Measurements from ENCODE around the gene AGAP2. TPM values are rescaled to one million over a fixed set of nuclear protein-coding genes. Genes with fewer than 3 reads are reported as not detected.

The AGAP2 gene
- polyA plus RNA-seq, 3 donors = 0.20 to 3.4 (median 0.65) TPM

DNA sequence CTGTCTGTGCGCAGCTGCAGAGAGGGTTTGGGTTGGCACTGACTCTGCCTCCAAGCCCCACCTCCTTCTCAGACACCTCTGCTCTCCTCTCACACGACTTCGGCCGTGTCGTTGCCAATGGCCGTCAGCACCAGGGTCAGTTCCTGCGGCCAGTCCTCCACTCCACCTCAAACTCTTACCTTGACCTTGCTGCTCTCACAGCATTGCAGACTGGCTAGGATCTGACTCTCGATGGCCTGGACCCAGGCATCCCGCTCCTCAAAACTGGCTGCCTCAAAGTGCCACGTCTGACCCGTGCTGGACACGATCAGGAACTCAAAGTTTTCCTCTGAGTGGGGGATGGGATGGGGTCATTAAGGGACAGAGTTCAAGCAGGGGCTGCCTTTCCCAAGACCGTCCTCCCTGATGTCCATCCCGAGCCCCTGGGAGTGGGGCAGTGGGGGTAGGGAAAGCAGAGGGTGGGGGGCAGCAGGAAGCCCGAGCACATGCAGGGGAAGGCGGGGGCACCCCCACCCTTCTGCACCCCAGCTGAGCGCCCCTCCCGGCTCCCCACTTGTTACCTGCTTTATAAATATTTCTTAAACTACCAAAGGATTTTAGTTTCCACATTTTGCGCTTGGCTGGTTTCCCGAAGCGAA lies 10.7 kb downstream of the AGAP2 start:
- H3K4me3 Mint-ChIP-seq = no peak overlapping the region
- Histone ChIP-seq H4K20me1 (ENCODE audit: insufficient read depth, low read length) (no peaks in the 10 kb centered on the region), H3K27ac (ENCODE audit: low read depth in 1 of 2, low read length in 2 of 2) (no peak overlapping the region), H3K4me1 (ENCODE audit: control insufficient read depth in 1 of 2, insufficient read depth in 2 of 2, low read length in 2 of 2) (no peaks in the 10 kb centered on the region), H3K4me2 (replicated peaks; ENCODE audit: extremely low read depth, low read length, poor library complexity, severe bottlenecking) (no peak overlapping the region), H3K79me2 (ENCODE audit: insufficient read depth, low read length) (no peaks in the 10 kb centered on the region), H3K27me3 (ENCODE audit: control insufficient read depth in 2 of 2, insufficient read depth in 2 of 2, low read length in 2 of 2) (no peaks in the 10 kb centered on the region), H3K4me3 (replicated peaks in 1 of 3; ENCODE audit: low read depth in 2 of 3, low read length in 3 of 3) (no peak overlapping the region), H3K36me3 (replicated peaks in 1 of 2; ENCODE audit: control insufficient read depth in 1 of 2, insufficient read depth in 2 of 2, low read length in 2 of 2) (peaks cover 54 to 62% of the 10 kb centered on the region in 2 donors), H3K9me3 (replicated peaks in 1 of 2; ENCODE audit: control insufficient read depth in 1 of 2, insufficient read depth in 1 of 2, low read length in 2 of 2) (peaks cover 0 to 14% of the 10 kb centered on the region in 2 donors), H3K9ac (ENCODE audit: insufficient read depth, low read length, poor library complexity, severe bottlenecking) (no peak overlapping the region), H2AFZ (ENCODE audit: insufficient read depth, low read depth, low read length, poor library complexity, severe bottlenecking) (no peak overlapping the region)
- intact Hi-C loops (cut with micrococcal nuclease) = no loop called here
- H3K36me3 Mint-ChIP-seq = peaks cover 48 to 63% of the 10 kb centered on the region in 2 donors
- H3K27ac Mint-ChIP-seq = peak overlapping the region in 3 of 7 donors; percentile 2 to 73 (median 3)
- peaks cover 3% of the 10 kb centered on the region for H3K4me1 Mint-ChIP-seq
- peaks cover 0 to 2% (median 1%) of the 10 kb centered on the region in 3 donors for H3K27me3 Mint-ChIP-seq (ENCODE audit: low read depth in 3 of 3)
- H3K9me3 Mint-ChIP-seq = peaks cover 0 to 15% (median 12%) of the 10 kb centered on the region in 7 donors
- WGBS (ENCODE audit: insufficient coverage) = 97% methylated on average over 14 of the region's 21 CpGs
- no peak for DNase-seq
- TF ChIP-seq CTCF (IDR thresholded peaks at IDR 0.05) = no peak

DNA sequence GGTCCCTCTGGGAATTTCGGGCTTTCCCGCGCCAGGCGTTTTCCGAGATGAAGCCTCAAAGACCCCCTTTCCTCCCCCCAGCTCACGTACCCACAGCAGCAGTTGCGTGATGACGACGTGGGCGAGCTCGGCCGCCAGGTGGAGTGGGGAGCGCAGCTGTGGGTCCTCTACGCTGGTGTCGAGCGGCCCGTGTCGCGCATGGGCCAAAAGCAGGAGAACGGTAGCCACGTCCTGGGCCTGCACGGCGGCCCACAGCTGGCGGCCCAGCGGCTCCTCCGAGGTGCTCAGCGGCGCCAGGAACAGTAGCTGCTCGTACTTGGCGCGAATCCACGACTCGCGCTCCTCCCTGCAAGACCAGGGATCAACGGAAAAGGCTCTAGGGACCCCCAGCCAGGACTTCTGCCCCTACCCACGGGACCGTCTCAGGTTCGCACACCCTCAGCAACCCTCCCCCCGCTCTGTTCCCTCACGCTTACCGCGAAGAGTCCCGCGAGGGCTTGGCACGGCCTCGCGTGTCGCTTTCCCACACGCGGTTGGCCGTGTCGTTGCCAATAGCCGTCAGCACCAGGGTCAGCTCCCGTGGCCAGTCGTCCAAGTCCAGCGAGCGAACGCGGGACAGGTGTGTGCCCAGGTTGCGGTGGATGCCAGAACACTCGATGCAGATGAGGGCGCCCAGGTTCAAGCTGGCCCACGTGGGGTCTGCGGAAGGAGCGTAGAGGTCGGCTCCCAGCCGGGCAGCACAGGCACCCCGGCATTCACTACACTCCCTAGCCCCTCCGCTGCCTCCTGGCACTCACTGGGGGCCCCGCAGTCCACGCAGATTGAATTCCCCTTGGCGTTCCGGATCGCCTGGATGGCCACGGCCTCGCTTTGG lies 11.4 kb downstream of the AGAP2 start:
- peaks cover 3% of the 10 kb centered on the region for H4K20me1 ChIP-seq (ENCODE audit: insufficient read depth, low read length)
- Mint-ChIP-seq H3K9me3 (peaks cover 0 to 15% (median 12%) of the 10 kb centered on the region in 7 donors), H3K27me3 (ENCODE audit: low read depth in 3 of 3) (peaks cover 0 to 2% (median 1%) of the 10 kb centered on the region in 3 donors), H3K36me3 (peaks cover 40 to 57% of the 10 kb centered on the region in 2 donors), H3K4me1 (peaks cover 3% of the 10 kb centered on the region), H3K4me3 (no peak overlapping the region), H3K27ac (no peak overlapping the region)
- H3K4me2 ChIP-seq (replicated peaks; ENCODE audit: extremely low read depth, low read length, poor library complexity, severe bottlenecking) = no peak overlapping the region
- no peak for TF ChIP-seq CTCF (IDR thresholded peaks at IDR 0.05)
- no peaks in the 10 kb centered on the region for H3K79me2 ChIP-seq (ENCODE audit: insufficient read depth, low read length)
- no peak for DNase-seq
- H3K27me3 ChIP-seq (ENCODE audit: control insufficient read depth in 2 of 2, insufficient read depth in 2 of 2, low read length in 2 of 2) = no peaks in the 10 kb centered on the region
- 97% methylated on average over 75 of the region's 76 CpGs for WGBS (ENCODE audit: insufficient coverage)
- H3K4me1 ChIP-seq (ENCODE audit: control insufficient read depth in 1 of 2, insufficient read depth in 2 of 2, low read length in 2 of 2) = no peaks in the 10 kb centered on the region
- H3K4me3 ChIP-seq (replicated peaks in 1 of 3; ENCODE audit: low read depth in 2 of 3, low read length in 3 of 3) = no peak overlapping the region
- H3K9ac ChIP-seq (ENCODE audit: insufficient read depth, low read length, poor library complexity, severe bottlenecking) = no peak overlapping the region
- no peak overlapping the region for H3K27ac ChIP-seq (ENCODE audit: low read depth in 1 of 2, low read length in 2 of 2)
- H3K9me3 ChIP-seq (replicated peaks in 1 of 2; ENCODE audit: control insufficient read depth in 1 of 2, insufficient read depth in 1 of 2, low read length in 2 of 2) = peaks cover 0 to 14% of the 10 kb centered on the region in 2 donors
- intact Hi-C loops (cut with micrococcal nuclease) = no loop called here
- H3K36me3 ChIP-seq (replicated peaks in 1 of 2; ENCODE audit: control insufficient read depth in 1 of 2, insufficient read depth in 2 of 2, low read length in 2 of 2) = peaks cover 47 to 55% of the 10 kb centered on the region in 2 donors
- H2AFZ ChIP-seq (ENCODE audit: insufficient read depth, low read depth, low read length, poor library complexity, severe bottlenecking) = no peak overlapping the region

All from CD14-positive monocyte (primary cell).